ENCODE measurements around the gene BTAF1.

The BTAF1 gene

DNA sequence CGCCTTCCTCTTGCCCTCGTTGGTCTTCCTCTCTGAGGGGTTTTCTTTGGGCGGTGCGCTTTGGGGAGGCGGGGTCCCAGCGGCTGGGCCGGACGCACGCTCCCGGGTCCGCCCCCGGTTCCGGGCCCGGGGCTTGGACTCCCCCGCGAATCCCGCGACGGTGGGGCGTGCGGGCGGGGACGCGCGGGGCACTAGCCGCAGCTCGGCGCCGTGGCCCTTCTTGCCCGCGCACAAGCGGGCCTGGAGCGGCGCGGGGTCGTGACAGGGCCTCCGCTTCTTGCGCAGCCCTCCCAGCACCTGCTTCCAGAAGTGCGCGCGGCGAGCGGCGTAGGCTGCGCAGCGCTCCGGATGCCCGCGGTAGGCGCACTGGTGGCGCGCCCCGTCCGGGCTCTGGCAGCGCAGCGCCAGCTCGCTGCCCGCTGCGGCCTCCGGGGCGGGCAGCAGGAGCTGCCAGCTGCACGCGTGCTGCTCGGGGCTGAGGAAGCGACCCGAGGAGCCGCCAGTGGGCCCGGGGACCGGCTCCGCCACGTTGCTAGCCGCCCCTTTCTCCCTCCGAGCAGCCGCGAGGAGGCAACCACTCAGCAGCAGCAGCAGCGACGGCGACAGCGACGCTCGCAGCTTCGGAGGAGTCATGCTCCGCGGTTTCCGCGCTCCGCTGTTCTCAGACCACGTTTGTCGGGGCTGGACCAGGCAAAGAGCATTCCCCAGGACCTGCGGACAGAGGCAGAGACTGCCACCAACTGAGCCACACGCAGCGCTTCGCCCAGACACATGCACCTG lies 15.0 kb upstream of the BTAF1 start:
- DNase-seq (ENCODE audit: low spot score): peak; percentile 72

DNA sequence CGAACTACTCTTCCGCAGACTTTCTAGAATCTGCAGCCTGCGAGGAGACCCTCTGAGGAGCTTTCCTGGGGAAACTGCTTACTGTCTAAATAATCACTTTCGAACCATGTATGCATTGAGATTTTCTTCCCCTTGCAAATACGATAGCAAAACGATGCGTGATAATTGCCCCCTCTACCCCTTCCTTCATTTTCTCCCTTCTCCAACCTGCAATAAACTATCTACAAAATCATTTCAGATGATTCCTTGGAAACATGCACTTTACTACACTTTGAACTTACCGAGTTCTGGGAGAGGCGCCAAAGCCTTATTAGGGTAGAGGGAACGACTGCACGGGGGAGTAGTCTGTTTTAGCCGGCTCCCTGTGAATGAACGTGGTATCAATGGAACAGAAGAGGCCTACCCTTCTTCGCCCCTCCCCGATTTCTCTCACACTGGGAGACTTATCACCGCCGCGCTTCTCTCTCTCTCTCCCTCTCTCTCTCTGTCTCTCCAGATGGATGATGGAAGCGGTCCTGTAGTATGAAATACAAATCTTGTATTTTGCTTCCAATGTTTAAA lies 14.4 kb upstream of the BTAF1 start, which contains the start of gene FGFBP3:
Gene FGFBP3 (minus strand): TSS at position 370 of the 561 bp plus-strand sequence. CDS start 517 bp downstream, outside the sequence.
- peak; percentile 18 for DNase-seq (ENCODE audit: low spot score)

- no peak for DNase-seq (ENCODE audit: low spot score)
Measured at GRCh38 chr10:91910467-91910866, 13.1 kb upstream of the BTAF1 start.

- no peak for DNase-seq (ENCODE audit: low spot score)
Measured at GRCh38 chr10:91919651-91920050, 3.9 kb upstream of the BTAF1 start.

GRCh38 chr10:91924212-91925021 lies 847 bp downstream of the BTAF1 start:
- DNase-seq (ENCODE audit: low spot score): no peak

DNA sequence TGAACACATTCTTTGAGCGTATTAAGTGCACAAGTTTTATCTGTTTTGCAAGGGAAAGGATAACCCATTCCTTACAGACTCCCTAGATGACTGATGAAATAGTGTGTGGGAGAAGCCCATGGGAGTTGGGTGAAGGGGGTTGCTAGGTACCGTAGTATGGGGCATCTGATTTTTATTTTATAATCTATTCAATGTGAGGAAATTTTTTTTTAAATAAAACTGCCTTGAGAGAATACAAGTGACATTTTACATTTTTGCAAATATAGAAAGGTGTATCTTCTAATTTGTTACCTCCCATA lies 1.4 kb downstream of the BTAF1 start:
- DNase-seq (ENCODE audit: low spot score): no peak

DNA sequence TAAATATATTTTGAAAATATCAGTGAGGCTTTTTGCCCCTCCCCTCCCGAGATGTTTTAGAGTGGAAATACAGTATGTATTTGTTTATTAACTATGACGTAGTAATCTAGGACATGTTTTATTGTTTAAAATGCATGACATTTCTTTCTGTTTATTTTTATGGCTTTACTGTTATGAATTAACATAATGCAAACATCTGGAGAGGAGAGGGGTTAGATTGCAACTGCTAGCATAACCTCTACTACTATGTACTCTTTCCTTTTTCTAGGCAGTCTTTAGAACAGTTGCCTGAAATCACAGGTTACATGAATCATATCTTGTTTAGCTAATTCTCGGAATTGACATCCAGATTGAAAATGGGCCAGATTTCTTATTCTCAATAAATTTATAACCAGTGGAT lies 7.4 kb downstream of the BTAF1 start:
- no peak for DNase-seq (ENCODE audit: low spot score)

- DNase-seq (ENCODE audit: low spot score): no peak
Measured at GRCh38 chr10:91931526-91932190, 8.1 kb downstream of the BTAF1 start.

GRCh38 chr10:91932737-91933136 lies 9.2 kb downstream of the BTAF1 start:
- DNase-seq (ENCODE audit: low spot score): no peak

- no peak for DNase-seq (ENCODE audit: low spot score)
Measured at GRCh38 chr10:91935886-91936285, 12.3 kb downstream of the BTAF1 start.

- DNase-seq (ENCODE audit: low spot score): no peak
Measured at GRCh38 chr10:91939653-91940052, 16.1 kb downstream of the BTAF1 start.

DNA sequence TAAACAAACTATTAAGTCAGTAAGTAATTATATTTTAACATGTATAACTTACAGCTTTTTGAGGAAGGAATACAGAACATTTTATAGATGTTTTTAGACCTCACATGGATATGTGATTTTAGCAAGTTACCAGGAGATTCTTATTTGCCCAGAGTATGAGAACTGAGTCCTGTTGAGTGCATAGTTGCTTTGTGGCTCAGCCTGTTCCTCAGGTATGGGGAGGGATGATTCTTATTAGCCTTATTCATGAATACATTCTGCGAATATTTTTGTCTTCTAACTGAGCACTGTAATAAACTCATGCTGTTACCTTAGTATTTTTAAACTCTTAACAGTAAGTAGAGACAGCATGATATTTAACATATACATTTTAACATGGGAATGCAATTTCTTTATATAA lies 17.9 kb downstream of the BTAF1 start:
- no peak for DNase-seq (ENCODE audit: low spot score)

GRCh38 chr10:91944880-91945630 lies 21.5 kb downstream of the BTAF1 start:
- peak; percentile 40 for DNase-seq (ENCODE audit: low spot score)

DNA sequence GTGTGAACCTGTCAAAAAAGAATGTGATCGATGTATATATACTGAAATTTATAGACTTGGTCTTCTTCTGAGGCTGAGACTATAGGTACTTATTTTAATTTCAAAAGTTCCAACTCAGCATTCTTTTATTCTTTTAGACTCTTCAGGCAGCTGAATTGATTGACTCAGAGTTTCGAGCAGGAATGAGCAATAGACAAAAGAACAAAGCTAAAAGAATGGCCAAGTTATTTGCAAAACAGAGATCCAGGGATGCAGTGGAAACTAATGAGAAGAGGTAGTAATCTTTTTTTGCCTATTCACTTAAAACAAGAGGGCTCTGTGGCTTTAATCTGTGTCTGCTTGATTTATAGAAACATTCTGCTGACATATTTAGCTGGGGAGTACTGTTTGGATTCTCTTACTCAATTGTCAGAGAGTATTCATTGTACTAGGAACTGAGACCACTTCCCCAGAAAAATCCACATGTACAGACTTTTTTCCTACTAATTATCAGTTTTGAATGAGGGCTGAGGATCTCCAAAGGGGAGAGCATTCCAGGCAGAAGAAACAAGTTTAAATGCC lies 30.1 kb downstream of the BTAF1 start:
- DNase-seq (ENCODE audit: low spot score): no peak

- no peak for DNase-seq (ENCODE audit: low spot score)
Measured at GRCh38 chr10:91955114-91955513, 31.5 kb downstream of the BTAF1 start.

GRCh38 chr10:91957091-91957490 lies 33.5 kb downstream of the BTAF1 start:
- no peak for DNase-seq (ENCODE audit: low spot score)

DNA sequence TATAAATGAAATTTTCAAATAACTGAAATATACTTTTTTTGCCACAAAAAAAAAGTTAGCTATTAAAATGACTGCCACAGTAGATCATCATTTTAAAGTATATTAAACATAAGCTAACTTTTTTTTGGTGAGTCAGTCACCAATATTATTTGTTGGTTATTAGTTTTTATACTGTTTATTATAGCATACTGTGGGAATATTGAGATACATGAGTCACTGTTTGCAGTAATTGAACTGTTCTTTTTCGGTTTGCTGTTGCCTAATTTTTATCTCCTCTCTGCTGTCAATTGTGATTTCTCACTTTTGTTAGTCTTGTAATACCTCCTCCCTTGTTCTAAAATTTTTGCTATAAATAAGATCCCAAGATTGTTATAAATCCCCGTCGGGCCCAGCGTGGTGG lies 45.7 kb downstream of the BTAF1 start:
- DNase-seq (ENCODE audit: low spot score): no peak

- DNase-seq (ENCODE audit: low spot score): no peak
Measured at GRCh38 chr10:91974960-91975359, 51.4 kb downstream of the BTAF1 start.

DNA sequence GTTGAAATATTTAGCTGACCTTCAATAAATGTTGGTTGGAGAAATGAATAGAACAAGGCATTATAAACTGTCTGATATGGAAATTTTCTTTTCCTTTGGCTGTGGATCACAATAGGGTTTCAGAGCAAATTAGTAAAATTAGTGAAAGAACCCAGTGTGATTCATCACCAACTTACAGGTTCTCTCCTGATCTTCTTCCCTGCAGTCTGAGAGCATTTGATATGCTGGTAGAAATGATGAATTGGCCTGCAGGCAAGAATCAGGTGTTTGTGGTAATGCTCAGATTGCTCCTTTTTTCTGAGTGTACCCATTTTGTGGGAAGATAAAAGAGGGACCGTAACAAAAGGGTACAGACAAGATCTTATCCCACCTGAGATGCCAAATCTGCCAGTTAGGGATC lies 51.9 kb downstream of the BTAF1 start:
- no peak for DNase-seq (ENCODE audit: low spot score)

GRCh38 chr10:91976317-91977051 lies 52.9 kb downstream of the BTAF1 start:
- DNase-seq (ENCODE audit: low spot score): no peak

GRCh38 chr10:91977491-91977890 lies 53.9 kb downstream of the BTAF1 start:
- DNase-seq (ENCODE audit: low spot score): no peak

Measured in CD4-positive, alpha-beta T cell treated with Interleukin-15 for 4 hours (primary cell).